Vagina (tissue), 2 donors: ENCODE data around the gene GLCE.

Experiments used
- POLR2A ChIP-seq, 2 donors: fragments of 450-650 bp; IDR thresholded peaks; one replicate each; pipeline ENCODE4 v1.6.1; 2017; ENCODE audit warnings: antibody characterized with exemption in 2 of 2, mild to moderate bottlenecking in 2 of 2, moderate library complexity in 2 of 2
- TF ChIP-seq, protein P1 (sequence below), 3 experiments: fragments of 450-650 bp in 2 of 3; fragments of 200-600 bp in 1 of 3; sonication (generic) in 1 of 3; IDR thresholded peaks; one replicate each; pipeline ENCODE4 v1.5.1; 2017 to 2019; ENCODE audit warnings: antibody characterized with exemption in 3 of 3, mild to moderate bottlenecking in 2 of 3, moderate library complexity in 2 of 3

DNA sequence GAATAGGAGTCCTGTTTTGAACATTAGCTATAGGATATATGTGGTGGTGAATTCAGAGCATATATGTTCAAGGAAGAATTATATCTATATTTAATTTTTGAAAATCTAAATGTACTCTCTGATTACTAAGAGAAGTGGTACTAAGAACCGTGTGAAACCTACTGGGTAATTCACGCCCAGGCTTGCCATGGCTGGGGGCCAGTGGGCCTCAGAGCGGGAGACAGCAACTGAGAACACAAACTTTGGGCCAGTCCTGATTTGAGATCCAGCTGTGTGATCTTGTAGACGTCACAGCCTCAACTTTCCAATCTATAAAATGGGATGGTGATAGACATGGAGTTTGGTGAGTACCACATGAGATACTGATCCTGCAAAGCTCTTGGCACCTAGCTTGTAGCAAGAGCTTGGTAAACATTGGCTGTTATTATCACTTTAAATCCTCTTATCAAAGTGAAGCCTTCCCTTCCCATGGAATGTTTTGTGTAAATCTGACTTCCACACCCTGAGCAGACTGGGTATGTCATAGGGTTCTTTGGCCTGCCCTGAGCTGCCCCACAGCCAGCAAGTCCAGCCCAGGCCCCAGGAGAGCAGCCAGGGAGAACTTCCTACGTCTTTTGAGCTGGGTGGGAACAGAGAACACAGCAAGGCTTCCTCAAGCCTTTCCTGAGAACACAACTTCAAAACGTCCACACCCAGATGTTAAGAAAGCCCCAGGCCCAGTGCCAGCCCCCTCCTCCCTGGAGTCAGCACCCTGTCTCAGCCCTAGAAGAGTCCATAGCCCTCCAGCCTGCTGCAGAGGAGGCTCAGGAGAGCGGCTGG, 130.1 kb downstream of the GLCE start:
- TF ChIP-seq, protein P1, sequence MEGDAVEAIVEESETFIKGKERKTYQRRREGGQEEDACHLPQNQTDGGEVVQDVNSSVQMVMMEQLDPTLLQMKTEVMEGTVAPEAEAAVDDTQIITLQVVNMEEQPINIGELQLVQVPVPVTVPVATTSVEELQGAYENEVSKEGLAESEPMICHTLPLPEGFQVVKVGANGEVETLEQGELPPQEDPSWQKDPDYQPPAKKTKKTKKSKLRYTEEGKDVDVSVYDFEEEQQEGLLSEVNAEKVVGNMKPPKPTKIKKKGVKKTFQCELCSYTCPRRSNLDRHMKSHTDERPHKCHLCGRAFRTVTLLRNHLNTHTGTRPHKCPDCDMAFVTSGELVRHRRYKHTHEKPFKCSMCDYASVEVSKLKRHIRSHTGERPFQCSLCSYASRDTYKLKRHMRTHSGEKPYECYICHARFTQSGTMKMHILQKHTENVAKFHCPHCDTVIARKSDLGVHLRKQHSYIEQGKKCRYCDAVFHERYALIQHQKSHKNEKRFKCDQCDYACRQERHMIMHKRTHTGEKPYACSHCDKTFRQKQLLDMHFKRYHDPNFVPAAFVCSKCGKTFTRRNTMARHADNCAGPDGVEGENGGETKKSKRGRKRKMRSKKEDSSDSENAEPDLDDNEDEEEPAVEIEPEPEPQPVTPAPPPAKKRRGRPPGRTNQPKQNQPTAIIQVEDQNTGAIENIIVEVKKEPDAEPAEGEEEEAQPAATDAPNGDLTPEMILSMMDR (IDR thresholded peaks at IDR 0.05) = no peak
- TF ChIP-seq POLR2A (IDR thresholded peaks at IDR 0.05) = no peak
